ENCODE results near the gene NSD1.
"Not testable (repeated sequence)": the region's sequence is repeated elsewhere in the genome, so short reads cannot be mapped to it uniquely, and the experiment has no call there.

NSD1 gene

DNA sequence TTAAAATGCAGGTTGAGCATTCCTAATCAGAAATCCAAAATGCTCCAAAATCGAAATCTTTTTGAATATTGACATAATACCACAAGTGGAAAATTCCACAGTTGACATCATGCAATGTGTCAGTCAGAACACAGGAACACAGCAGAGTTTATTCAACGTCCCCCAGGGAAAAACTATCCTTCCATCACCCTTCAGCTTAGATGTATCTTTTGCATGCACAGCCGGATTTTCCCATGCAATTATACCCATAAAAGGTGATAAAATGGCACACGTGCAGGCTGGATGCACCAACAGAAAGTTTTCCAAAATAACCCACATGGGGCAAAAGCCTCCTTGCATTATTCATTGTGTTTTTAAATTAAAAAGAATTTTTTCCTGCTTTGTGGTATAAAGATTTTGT, 98.8 kb downstream of the NSD1 start:
- DNase-seq, result no peak

DNA sequence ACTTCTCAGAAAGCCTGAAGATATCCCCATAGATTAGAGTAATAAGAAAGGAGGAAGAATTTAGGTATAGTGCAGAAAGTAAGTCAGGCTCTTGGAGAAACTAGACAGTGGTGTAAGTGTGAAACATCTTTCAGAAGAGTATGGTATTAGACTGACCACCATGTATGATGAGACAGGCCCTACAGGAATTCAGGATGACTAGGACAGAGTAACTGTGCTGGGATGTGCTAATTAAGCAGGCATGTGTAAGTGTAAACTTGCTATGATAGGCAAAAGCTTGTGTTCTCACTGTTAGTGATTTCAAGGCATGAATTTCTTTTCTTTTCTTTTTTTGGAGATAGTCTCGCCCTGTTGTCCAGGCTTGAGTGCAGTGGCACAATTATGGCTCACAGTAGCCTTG, 99.2 kb downstream of the NSD1 start:
- DNase-seq, result no peak

DNA sequence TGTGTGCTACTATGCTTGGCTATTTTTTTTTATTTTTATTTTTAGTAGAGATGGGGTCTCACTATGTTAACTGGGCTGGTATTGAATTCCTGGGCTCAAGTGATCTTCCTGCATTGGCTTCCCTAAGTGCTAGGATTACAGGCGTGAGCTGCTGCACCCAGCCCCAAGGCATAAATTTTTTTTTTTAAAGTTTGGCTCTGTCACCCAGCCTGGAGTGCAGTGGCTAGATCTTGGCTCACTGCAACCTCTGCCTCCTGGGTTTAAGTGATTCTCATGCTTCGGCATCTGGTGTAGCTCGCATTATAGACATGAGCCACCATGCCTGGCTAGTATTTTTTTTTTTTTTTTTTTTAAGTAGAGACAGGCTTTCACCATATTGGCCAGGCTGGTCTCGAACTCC, 99.6 kb downstream of the NSD1 start:
- no peak for DNase-seq

DNA sequence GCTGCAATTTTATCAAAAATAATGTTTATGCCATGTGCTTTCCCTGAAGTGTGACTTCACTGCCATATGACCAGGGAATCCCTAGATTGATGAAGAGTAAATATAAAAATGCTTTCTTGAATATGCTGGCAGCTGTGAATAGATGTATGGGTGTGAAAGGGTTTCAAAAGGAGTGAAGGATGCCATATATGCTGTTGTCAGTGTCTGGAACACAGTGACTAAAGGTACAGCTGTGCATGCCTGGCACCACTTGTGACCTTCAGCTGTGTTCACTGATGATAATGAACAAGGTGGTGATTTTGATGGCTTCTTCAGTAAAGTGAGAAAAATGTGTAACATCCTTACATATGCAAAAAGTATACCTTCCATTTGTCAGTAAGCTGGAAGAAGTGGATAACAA, 100.2 kb downstream of the NSD1 start:
- DNase-seq, result no peak

DNA sequence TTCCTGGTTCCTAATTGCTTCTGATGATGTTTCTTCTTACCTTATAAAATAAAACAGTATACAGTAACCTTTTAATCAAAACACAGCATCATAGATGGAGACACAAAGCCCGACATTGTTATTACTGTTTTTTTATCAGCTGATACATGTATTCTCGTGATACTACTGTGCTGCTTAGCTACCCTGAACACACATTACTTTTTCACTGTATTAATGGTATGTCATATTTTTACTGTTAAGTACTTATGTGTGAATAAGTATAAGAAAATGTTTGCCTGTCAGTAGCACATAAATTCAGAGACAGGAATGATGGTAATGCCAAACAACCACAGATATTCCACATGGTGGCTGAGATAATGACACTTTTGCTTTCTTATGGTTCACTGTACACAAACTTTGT, 101.3 kb downstream of the NSD1 start:
- no peak for DNase-seq

DNA sequence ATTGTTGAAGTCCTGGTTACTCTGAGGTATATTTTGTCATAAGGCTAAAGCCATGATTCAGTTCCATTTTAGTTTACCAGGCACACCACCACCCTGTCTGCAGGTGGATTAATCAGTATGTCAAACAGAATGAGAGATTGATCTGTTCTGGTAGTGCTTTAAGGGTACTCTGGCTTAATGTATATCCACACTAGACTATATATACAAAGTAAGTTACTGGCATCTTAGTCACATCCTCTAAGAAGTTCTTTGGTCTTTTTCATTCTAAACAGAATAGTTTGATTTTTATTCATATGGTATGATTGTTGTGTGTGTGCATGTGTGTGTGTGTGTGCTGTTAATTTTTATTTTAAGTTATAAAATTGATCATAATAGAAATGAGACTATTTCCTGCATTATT, 108.2 kb downstream of the NSD1 start:
- DNase-seq, result no peak

DNA sequence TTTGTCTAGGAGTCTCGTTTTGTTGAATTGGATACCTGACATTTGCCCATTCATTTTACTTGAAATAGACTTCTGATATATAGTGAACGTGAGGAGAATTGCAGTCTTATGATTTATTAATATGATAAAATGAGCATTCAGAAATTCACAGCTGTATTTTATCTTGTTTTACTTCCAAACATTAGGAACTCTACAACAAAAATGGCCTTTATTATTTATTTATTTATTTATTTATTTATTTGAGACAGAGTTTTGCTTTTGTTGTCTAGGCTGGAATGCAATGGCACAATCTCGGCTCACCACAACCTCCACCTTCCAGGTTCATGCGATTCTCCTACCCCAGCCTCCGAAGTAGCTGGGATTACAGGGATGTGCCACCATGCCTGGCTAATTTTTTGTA, 108.7 kb downstream of the NSD1 start:
- no peak for DNase-seq

DNA sequence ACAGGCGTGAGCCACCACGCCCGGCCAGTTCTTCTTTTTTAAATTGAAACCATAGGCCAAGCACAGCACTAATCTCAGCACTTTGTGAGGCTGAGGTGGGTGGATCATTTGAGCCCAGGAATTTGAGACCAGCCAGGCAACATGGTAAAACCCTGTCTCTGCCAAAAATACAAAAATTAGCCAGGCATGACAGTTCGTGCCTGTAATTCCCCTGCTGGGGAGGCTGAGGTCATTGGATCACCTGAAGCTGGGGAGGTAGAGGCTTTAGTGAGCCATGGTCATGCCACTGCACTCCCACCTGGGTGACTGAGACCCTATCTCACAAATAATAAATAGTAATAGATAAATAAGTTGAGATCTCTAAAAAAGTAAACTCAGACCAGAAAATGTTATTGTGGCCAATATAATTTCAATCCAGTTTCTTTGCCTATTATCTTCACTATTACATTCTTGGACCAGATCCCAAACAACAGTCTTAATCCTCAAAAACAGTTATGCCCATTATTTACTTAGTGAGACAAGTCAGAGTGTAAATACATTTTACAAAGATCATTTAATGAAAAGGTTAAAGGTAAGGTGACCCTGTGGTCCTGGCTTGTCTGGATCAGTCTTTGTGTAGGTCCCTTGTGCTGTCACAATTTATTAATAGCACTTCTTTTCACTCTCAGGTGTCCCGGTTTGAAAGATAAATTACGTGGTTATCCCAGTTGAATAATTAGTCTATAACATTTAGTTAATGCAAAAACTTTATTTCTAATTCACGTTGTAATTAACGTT, 116.4 kb downstream of the NSD1 start:
- DNase-seq, result no peak

DNA sequence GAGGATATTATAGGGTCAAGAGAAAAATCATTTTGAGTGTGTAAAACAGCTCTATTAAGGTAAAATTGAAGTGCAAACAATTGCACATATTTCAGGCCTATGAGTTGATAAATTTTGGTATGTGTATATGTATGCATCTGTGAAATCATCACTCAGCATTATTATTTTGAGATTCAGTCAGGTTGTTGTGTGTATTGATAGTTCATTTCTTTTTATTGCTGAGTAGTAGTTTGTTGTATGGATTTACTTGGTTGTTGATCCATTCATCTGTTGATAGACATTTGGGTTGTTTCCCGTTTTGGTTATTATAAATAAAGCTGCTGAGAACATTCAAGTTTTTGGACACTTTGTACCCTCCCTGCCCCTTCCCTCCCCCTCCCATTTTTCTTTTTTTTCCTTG, 119.7 kb downstream of the NSD1 start:
- DNase-seq, result no peak

DNA sequence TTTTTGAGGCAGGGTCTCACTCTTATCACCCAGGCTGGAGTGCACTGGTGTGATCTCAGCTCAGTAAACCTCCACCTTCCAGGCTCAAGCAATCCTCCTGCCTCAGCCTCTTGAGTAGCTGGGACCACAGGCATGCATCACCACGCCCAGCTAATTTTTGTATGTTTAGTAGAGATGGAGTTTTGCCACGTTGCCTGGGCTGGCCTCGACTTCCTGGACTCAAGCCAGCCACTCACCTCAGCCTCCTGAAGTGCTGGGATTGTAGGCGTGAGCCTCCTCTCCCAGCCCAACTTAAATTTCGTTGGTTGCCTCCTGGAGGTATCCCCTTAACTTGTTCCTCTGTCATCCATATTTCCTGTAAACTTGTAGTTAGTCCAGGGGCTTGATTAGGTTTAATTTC, 122.7 kb downstream of the NSD1 start:
- no peak for DNase-seq

DNA sequence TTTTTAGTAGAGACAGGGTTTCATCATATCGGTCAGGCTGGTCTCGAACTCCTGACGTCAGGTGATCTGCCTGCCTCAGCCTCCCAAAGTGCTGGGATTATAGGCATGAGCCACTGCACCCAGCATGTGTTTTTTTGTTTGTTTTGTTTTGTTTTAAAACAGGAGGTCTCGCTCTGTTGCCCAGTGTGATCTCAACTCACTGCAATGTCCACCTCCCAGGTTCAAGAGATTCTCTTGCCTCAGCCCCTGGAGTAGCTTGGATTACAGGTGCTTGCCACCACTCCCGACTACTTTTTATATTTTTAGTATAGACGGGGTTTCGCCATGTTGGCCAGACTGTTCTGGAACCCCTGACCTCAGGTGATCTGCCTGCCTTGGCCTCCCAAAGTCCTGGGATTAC, 125.1 kb downstream of the NSD1 start:
- DNase-seq, result not testable (repeated sequence)

DNA sequence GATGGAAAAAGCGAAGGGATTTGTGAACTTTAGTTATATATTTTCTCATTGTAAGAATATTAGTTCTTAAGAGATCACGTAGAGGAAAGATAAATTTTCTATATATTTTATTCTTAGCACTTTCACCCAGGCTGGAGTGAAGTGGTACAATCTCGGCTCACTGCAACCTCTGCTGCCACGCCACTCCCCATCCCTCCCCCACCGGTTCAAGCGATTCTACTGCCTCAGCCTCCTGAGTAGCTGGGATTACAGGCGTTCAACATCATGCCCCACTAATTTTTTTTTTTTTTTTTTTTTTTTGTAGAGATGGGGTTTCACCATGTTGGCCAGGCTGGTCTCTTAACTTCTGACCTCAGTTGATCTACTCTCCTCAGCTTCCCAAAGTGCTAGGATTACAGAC, 127.4 kb downstream of the NSD1 start:
- DNase-seq, result no peak

DNA sequence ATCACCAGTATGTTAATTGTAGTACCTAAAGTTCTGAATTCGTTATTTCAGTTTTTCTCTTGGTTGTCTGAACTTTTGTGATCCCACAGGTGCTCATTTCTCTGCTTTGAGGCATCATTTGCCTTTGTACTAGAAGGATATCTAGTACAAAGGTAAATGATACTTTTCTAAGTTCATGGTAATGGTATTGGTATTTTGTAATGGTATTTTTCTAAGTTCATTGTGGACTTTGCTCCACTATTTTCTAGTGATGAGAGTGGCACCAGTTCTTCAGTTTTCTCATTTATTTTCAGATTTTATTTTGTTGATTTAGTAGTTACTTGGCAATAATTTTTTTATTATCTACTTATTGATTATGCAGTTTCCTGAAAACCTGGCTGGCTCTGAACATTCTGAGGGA, 127.9 kb downstream of the NSD1 start:
- no peak for DNase-seq

DNA sequence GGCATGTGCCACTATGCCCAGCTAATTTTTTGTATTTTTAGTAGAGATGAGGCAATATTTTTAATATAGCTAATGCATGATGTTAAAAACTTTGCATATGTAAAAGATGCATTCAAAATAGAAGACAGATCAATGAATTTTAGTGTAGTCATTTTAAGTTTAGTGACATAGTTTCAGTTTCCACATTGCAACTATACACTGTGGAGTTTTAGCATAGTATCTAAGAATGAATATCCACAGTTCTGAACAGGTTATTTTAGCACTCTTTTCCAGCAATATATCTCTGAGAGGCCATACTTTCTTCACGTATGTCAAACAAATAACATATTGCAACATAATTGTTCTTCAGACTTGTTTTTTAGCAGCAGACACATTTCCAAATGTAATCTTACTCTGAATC, 130.6 kb downstream of the NSD1 start:
- no peak for DNase-seq

DNA sequence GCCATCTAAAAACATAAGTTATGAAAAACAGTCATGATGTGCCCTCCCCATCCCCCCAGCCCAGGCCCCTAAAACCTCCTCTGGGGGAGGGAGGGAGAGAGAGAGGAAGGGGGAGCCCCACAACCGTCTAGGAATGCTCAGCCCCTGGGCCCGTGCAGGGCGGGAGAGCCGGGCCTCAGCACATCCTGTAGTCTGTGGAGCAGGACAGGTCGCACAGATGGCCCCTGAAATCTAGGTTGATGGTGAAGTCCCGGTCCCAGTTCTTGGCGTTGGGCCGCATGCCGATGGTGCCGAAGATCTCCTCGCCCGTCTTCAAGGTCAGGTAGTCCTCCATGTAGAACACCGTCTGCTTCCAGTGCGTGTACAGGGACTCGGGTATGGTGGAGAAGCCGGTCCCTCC, 131.8 kb downstream of the NSD1 start:
- no peak for DNase-seq

DNA sequence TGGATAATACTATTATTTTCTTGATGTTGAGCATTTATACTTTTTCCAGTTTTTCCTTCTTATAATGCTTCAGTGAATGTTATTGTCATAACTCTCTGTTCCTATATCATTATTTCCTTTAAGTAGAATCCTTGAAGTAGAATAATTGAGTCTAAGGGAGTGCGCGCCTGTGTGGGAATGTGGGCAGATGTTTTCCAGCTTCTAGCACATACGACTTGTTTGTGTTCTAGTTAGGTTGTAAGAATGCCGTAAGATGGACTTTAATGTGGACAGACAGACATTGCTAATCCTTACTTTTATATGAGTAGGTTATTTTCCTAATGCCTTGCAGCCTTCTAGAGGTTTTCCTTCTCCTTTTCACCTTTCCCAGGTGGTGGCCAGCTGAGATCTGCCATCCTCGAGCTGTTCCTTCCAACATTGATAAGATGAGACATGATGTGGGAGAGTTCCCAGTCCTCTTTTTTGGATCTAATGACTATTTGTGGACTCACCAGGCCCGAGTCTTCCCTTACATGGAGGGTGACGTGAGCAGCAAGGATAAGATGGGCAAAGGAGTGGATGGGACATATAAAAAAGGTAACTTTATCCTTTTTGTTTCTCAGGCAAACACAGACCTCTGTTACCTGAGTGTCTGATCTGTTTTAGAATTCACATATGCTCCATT, 135.8 kb downstream of the NSD1 start:
- DNase-seq, result no peak

DNA sequence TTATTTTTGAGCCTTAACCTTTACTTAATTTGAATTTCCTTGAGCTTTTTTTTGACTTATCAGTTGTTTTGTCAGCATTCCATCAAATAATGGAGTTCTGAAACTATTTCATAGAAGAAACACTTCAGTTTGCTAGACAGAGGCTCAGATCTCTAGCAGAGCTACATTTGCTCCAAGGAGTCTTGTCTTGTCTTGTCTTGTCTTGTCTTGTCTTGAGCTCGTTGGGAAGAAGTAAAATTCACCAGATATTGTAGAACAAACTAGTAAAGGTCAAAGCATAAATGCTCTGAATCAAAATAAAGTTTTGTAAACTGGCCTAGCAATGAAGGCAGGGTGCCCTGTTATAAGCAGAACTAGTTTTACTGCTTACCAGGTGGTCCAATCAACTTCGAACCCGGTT, 136.4 kb downstream of the NSD1 start:
- no peak for DNase-seq

DNA sequence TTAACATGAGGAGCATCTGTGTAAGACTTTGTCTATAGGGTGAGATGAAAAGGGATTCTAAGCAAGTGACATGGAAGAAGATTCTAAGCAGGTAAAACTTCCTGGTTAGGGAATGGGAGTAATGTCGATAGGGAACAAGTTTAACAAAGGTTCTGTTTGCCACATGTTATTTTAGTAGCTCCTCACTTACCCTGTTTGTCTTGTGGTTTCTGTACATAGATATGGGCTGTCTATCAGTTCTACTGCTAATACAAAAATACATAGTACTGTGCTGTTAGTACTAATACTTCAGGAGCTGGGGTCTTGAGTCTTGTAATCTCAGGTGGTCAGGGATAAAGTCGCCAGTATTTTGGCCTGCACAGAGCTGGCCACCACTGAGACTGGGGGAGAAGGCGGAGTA, 137.1 kb downstream of the NSD1 start:
- DNase-seq, result no peak

DNA sequence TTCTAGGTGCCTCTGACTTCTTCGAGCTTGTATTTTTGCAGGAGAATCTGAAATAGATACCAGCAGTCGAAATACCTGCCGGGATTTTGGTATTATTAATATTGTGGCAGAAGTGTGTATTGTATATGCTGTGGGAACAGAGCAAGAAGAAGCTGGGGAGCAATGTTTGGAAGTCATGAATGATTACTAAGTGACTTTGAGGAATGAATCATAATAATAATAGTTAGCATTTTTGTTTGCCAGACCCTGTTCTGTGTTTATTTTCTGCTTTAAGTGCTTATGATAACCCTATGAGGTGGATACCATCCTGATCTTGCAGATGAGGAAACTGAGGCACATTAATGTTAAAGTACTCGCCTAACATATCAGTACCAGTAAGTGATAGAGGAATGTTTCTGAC, 137.5 kb downstream of the NSD1 start:
- DNase-seq, result no peak

DNA sequence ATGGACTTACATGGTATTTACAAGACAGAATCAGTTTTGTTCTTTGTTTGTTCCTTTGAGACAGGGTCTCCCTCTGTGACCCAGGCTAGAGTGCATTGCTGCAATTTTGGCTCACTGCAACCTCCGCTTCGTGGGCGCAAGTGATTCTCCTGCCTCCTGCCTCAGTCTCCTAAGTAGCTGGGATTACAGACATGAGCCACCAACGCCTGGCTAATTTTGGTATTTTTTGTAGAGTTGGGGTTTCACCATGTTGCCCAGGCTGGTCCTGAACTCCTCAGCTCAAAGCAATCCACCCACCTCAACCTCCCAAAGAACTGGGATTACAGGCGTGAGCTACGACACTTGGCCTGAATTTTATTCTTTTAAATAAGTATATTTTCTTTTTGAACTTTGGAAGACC, 142.3 kb downstream of the NSD1 start:
- DNase-seq, result no peak

DNA sequence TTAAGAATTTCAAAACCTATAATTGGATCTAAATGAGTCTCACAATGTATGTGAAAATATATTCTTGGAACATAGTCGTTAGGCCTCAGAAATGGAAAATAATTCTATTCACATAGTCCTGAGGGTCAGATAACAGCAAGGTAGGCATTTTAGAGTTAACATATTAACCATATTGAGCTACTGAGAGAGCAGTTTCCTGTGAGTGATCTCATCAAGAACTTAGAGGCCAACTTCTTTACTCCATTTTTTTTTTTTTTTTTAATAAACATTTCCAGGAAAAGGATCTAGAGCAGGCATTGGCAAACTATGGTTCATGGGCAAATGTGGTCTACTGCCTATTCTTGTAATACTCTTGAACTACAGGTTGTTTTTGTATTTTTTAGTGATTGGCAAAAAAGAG, 143.3 kb downstream of the NSD1 start:
- DNase-seq, result no peak

DNA sequence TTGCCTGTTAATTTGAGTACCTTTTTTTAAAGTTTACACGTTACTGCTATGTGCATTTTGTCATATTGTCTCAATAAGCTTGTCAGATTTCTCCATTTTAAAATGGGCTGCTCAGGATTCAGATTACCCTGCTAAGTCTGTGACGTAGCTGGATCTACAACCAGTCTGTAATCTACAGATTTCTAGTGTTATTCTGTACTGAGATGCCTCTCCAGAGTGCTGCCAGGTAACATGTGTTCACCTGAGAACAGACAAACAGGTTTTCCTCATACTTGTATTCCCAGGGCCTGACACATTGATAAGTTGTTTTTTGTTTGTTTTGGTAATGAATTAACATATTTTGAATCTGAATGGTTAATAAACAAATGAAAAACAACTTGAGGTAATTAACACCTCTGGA, 154.6 kb downstream of the NSD1 start:
- DNase-seq, result no peak

DNA sequence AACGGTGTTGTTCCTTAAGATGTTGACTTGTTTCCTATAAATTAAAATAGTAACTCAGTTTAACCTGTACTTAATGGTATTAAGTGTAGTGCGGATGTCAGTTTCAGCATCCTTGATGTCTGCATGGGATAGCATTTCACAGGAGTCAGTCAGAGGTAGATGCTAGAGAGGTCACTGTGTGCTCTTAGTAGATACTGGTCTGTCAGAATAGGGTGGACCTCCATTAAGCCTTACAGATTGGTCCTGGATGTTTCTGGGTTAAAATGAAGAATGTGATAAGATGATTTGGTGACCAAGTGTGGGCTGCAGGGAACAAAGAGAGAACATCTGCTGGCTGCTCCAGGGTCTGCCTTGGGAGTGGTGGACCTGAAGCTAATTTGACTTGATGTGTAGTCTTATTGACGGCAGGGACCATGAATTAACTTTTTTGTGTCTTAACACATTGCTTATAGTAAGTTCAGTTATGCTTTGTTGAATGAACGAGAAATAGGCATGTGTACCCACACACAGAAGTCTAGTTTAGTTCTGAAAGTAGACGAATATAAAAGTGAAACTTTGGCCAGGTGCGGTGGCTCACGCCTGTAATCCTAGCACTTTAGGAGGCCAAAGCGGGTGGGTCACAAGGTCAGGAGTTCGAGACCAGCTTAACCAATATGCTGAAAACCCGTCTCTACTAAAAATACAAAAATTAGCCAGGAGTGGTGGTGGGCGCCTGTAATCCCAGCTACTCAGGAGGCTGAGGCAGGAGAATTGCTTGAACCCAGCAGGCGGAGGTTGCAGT, 157.4 kb downstream of the NSD1 start:
- no peak for DNase-seq

DNA sequence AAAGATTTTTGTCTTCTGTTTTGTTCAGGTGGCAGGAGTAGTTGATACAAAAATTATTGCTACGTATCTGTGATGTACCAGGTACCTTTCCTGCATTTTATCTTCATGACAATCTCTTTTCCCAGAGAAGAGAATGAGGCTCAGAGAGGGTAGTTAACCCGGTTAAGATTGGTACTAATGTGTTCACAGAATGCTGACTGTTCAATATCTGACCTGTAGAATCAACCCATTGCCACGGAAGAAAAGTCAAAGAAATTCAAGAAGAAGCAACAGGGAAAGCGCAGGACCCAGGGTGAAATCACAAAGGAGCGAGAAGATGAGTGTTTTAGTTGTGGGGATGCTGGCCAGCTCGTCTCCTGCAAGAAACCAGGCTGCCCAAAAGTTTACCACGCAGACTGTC, 158.2 kb downstream of the NSD1 start:
- DNase-seq, result no peak

Measured in inflammatory macrophage (primary cell).